Neural cell (in vitro differentiated cells): ENCODE data around the gene DYNLL1. TPM values are rescaled to one million over a fixed set of nuclear protein-coding genes. Genes with fewer than 3 reads are reported as not detected.
"Not testable (repeated sequence)": the region's sequence is repeated elsewhere in the genome, so short reads cannot be mapped to it uniquely, and the experiment has no call there.

Experiments used
- H2AFZ ChIP-seq: fragments of 200-600, 300-800 bp; sonication (generic), shearing (Covaris generic); 2 replicates; pipeline ENCODE4 v1.6.0; 2014; ENCODE audit warnings: low read depth, mild to moderate bottlenecking, antibody characterized with exemption, low read length, moderate library complexity
- H3F3A ChIP-seq: fragments of 200-600 bp; shearing (Covaris generic); 2 replicates; pipeline ENCODE4 v1.6.1; 2016; ENCODE audit warnings: mild to moderate bottlenecking, moderate library complexity, mixed read lengths, antibody characterized with exemption, low read length; ENCODE audit not compliant: insufficient read depth, poor library complexity, severe bottlenecking
- H3K27ac ChIP-seq: fragments of 200-600, 300-800 bp; sonication (generic), shearing (Covaris generic); 2 replicates; pipeline ENCODE4 v1.5.1; 2014; ENCODE audit warnings: mild to moderate bottlenecking, low read length, moderate library complexity
- H3K27me3 ChIP-seq: fragments of 300-800, 200-600 bp; sonication (generic), shearing (Covaris generic); 2 replicates; pipeline ENCODE4 v1.6.0; 2014; ENCODE audit warnings: mild to moderate bottlenecking, low read depth, low read length, moderate library complexity; ENCODE audit not compliant: insufficient read depth
- H3K36me3 ChIP-seq: fragments of 300-800, 200-600 bp; sonication (generic), shearing (Covaris generic); 2 replicates; pipeline ENCODE4 v1.5.1; 2014; ENCODE audit warnings: mild to moderate bottlenecking, antibody characterized with exemption, low read length, moderate library complexity; ENCODE audit not compliant: insufficient read depth
- H3K4me2 ChIP-seq: fragments of 300-800, 200-600 bp; sonication (generic), shearing (Covaris generic); 2 replicates; pipeline ENCODE4 v1.6.0; 2014; ENCODE audit warnings: mild to moderate bottlenecking, low read length
- H3K4me3 ChIP-seq: fragments of 300-800, 200-600 bp; sonication (generic), shearing (Covaris generic); 2 replicates; pipeline ENCODE4 v1.5.1; 2014; ENCODE audit warnings: mild to moderate bottlenecking, low read length, moderate library complexity
- H3K79me2 ChIP-seq: fragments of 200-600 bp; shearing (Covaris generic); replicated peaks from 2 replicates; pipeline ENCODE4 v1.6.0; 2014; ENCODE audit warnings: mild to moderate bottlenecking, low read length, moderate library complexity; ENCODE audit not compliant: insufficient read depth
- H3K9ac ChIP-seq: fragments of 300-800, 200-600 bp; sonication (generic), shearing (Covaris generic); 2 replicates; pipeline ENCODE4 v1.6.1; 2016; ENCODE audit warnings: mild to moderate bottlenecking, low read length, mixed read lengths
- H3K9me2 ChIP-seq: fragments of 200-600 bp; shearing (Covaris generic); 2 replicates; pipeline ENCODE4 v1.6.1; 2016; ENCODE audit warnings: mild to moderate bottlenecking, low read length, mixed read lengths; ENCODE audit not compliant: insufficient read depth
- H3K9me3 ChIP-seq: fragments of 200-600, 300-800 bp; sonication (generic), shearing (Covaris generic); 2 replicates; pipeline ENCODE4 v1.6.1; 2016; ENCODE audit warnings: mild to moderate bottlenecking, mixed run types, low read length, moderate library complexity, mixed read lengths
- H4K20me1 ChIP-seq: fragments of 200-600 bp; shearing (Covaris generic); 2 replicates; pipeline ENCODE4 v1.6.1; 2016; ENCODE audit warnings: mild to moderate bottlenecking, mixed run types; ENCODE audit not compliant: insufficient read depth
- EP300 ChIP-seq: fragments of 450-650 bp; conservative IDR thresholded peaks from 2 replicates; pipeline ENCODE4 v1.6.1; 2014; ENCODE audit warnings: antibody characterized with exemption, mild to moderate bottlenecking, moderate library complexity; ENCODE audit not compliant: poor library complexity, severe bottlenecking
- EZH2 ChIP-seq: fragments of 200-600, 300-800 bp; shearing (Covaris generic), sonication (generic); IDR thresholded peaks from 2 replicates; pipeline ENCODE4 v1.6.1; 2014; ENCODE audit warnings: antibody characterized with exemption, low read length, borderline replicate concordance, mild to moderate bottlenecking; ENCODE audit not compliant: insufficient read depth, poor library complexity, severe bottlenecking
- MXI1 ChIP-seq: fragments of 450-650 bp; conservative IDR thresholded peaks from 2 replicates; pipeline ENCODE4 v1.6.1; 2014; ENCODE audit warnings: antibody characterized with exemption, mild to moderate bottlenecking; ENCODE audit not compliant: poor library complexity, severe bottlenecking
- POLR2AphosphoS5 ChIP-seq: IDR thresholded peaks from 2 replicates; pipeline ENCODE4 v1.6.1; 2012
- RAD21 ChIP-seq: fragments of 450-650 bp; conservative IDR thresholded peaks from 2 replicates; pipeline ENCODE4 v1.6.1; 2014; ENCODE audit warnings: antibody characterized with exemption, mild to moderate bottlenecking, moderate library complexity
- REST ChIP-seq: IDR thresholded peaks from 2 replicates; pipeline ENCODE4 v1.6.1; 2012; ENCODE audit warnings: borderline replicate concordance
- SMC3 ChIP-seq: fragments of 450-650 bp; conservative IDR thresholded peaks from 2 replicates; pipeline ENCODE4 v1.6.1; 2014; ENCODE audit warnings: antibody characterized with exemption, mild to moderate bottlenecking, moderate library complexity; ENCODE audit not compliant: poor library complexity
- TAF1 ChIP-seq: IDR thresholded peaks from 2 replicates; pipeline ENCODE4 v1.6.1; 2012; ENCODE audit warnings: low read depth
- polyA plus RNA-seq: library from polyadenylated mRNA; depleted of rRNA; stranded (reverse); fragments of >200 nt; gene quantifications from 2 replicates; pipeline ENCODE4 v1.2.3, GENCODE V29; 2014
- TF ChIP-seq, protein P1 (sequence below): fragments of 450-650 bp; IDR thresholded peaks from 2 replicates; pipeline ENCODE4 v1.5.1; 2014; ENCODE audit warnings: antibody characterized with exemption, mild to moderate bottlenecking, moderate library complexity; ENCODE audit not compliant: poor library complexity, severe bottlenecking

DYNLL1 gene
- polyA plus RNA-seq, 1 donor from 2014 or later = 466 TPM

- Histone ChIP-seq H3K27me3 (no peaks in the 10 kb centered on the region), H3K9me3 (no peaks in the 10 kb centered on the region), H3K79me2 (peaks cover 4% of the 10 kb centered on the region), H2AFZ (peak within 1 kb of the TSS; percentile 98), H3K4me2 (peak within 1 kb of the TSS; percentile 94), H3K9me2 (no peaks in the 10 kb centered on the region), H3K9ac (peak within 1 kb of the TSS; percentile 90), H4K20me1 (no peaks in the 10 kb centered on the region), H3K27ac (peak within 1 kb of the TSS; percentile 90), H3K4me3 (peak within 1 kb of the TSS; percentile 92), H3K36me3 (no peaks in the 10 kb centered on the region), H3F3A (no peaks in the 10 kb centered on the region)
- TF ChIP-seq EZH2 (no peak), REST (peak; percentile 98), SMC3 (peak; percentile 33), EP300 (peak; percentile 67), POLR2AphosphoS5 (peak; percentile 92), TAF1 (peak; percentile 97), MXI1 (peak; percentile 62)
- TF ChIP-seq, protein P1, sequence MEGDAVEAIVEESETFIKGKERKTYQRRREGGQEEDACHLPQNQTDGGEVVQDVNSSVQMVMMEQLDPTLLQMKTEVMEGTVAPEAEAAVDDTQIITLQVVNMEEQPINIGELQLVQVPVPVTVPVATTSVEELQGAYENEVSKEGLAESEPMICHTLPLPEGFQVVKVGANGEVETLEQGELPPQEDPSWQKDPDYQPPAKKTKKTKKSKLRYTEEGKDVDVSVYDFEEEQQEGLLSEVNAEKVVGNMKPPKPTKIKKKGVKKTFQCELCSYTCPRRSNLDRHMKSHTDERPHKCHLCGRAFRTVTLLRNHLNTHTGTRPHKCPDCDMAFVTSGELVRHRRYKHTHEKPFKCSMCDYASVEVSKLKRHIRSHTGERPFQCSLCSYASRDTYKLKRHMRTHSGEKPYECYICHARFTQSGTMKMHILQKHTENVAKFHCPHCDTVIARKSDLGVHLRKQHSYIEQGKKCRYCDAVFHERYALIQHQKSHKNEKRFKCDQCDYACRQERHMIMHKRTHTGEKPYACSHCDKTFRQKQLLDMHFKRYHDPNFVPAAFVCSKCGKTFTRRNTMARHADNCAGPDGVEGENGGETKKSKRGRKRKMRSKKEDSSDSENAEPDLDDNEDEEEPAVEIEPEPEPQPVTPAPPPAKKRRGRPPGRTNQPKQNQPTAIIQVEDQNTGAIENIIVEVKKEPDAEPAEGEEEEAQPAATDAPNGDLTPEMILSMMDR = no peak
Observed at GRCh38 chr12:120528861-120529525, 33.1 kb downstream of the DYNLL1 start, which contains the start of gene COQ5. Gene COQ5, minus strand, starts transcription at chr12:120529158. Its CDS starts 17 bp downstream, at chr12:120529141.

DNA sequence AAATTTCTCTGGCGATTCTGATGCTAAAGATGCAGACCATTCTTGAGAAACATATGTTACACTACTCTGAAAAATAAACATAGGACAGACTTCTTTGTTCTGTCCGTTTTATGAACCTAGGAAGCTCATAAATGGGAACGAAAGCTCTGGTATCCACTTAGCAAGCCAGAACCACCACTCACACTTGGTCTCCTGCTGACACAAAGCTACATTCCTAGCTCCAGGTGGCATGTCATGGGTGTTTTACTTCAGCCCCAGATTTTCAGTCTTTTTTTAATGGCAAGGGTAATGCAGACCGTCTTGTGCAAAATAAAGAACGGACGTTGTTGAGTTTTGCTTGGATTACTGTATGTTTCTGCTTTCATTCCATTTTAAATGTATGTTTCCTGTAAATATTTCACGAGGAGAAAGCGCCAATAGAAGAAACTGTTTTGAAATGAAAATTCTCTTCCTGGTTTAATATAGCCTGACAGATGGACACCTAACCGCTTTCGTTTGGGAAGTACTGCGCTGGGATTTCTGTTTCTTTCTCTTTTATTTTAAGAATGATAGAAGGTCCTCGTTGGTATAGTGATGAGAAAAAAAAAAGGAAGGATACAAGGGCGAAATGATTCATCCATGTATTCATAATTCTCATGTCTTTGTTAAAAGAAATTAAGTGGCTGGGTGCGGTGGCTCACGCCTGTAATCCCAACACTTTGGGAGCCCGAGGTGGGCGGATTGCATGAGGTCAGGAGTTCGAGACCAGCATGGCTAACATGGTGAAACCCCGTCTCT is 33.9 kb downstream of the DYNLL1 start:
- Histone ChIP-seq H3K4me3 (peak overlapping the region; percentile 92), H3K9me3 (no peaks in the 10 kb centered on the region), H2AFZ (peak overlapping the region; percentile 98), H3K27ac (peak overlapping the region; percentile 90), H4K20me1 (no peaks in the 10 kb centered on the region), H3F3A (no peaks in the 10 kb centered on the region), H3K4me2 (peak overlapping the region; percentile 94), H3K9me2 (no peaks in the 10 kb centered on the region), H3K9ac (peak overlapping the region; percentile 90), H3K36me3 (no peaks in the 10 kb centered on the region), H3K79me2 (peaks cover 10% of the 10 kb centered on the region), H3K27me3 (no peaks in the 10 kb centered on the region)
- no peak for TF ChIP-seq TAF1
- TF ChIP-seq SMC3 = no peak
- no peak for TF ChIP-seq EZH2
- no peak for TF ChIP-seq EP300
- no peak for TF ChIP-seq POLR2AphosphoS5
- no peak for TF ChIP-seq REST
- TF ChIP-seq RAD21 = no peak
- TF ChIP-seq, protein P1 = no peak
- no peak for TF ChIP-seq MXI1

DNA sequence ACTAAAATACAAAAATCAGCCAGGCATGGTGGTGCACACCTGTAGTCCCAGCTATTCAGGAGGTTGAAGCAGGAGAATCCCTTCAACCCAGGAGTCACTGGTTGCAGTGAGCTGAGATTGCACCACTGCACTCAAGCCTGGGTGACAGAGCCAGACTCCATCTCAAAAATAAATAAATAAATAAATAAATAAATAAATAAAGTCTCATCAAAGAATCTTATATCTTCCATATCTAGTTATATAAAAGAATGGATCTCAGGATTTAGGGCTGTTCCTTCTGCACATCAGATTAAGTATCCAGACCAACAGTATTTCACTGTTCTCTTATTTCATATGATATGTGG is 34.5 kb downstream of the DYNLL1 start:
- not testable (repeated sequence) for H3K4me2 ChIP-seq, H3K9ac ChIP-seq

More for the DNA sequence above, 34.5 kb downstream of the DYNLL1 start:
- not testable (repeated sequence) for H3F3A ChIP-seq, H2AFZ ChIP-seq, H3K27ac ChIP-seq, H3K4me3 ChIP-seq, H3K36me3 ChIP-seq, H4K20me1 ChIP-seq, H3K9me2 ChIP-seq, H3K27me3 ChIP-seq, H3K9me3 ChIP-seq
- peaks cover 16% of the 10 kb centered on the region for H3K79me2 ChIP-seq
